C1 segment of cervical spinal cord (tissue), 14 donors: ENCODE results near the gene C7orf57.

Experiments used
- DNase-seq, 14 donors: peaks; one replicate each; lab custom pipeline; 2025; lab: John Stamatoyannopoulos, UW

Gene C7orf57

GRCh38 chr7:48108959-48109847, 73.9 kb downstream of the C7orf57 start:
- DNase-seq, result no peak

- DNase-seq, result peak in 11 of 14 donors; percentile 13 to 63 (median 37)
Measured at GRCh38 chr7:48109848-48110663, 74.7 kb downstream of the C7orf57 start.

GRCh38 chr7:48110868-48111267, 75.5 kb downstream of the C7orf57 start:
- DNase-seq, result no peak
